T-helper 1 cell treated with Interleukin-12 subunit alpha and Interleukin-12 subunit beta and Interleukin-4 antibody, amounts not matched to agents 30 μg/mL and 1 μg/mL, for 36 hours (primary cell): Measurements from ENCODE around the gene KRI1.
A peak's percentile ranks its signal among the peaks of the same experiment; 100 is the strongest.

ENCODE experiments used
- H3K27ac Mint-ChIP-seq: one replicate; pipeline ENCODE4 v1.8.0; 2021; ENCODE audit warnings: mild to moderate bottlenecking, mixed read lengths
- H3K27me3 Mint-ChIP-seq: one replicate; pipeline ENCODE4 v1.8.0; 2021; ENCODE audit warnings: low read depth, mixed read lengths
- H3K36me3 Mint-ChIP-seq: one replicate; pipeline ENCODE4 v1.8.0; 2021; ENCODE audit warnings: low read depth, mixed read lengths
- H3K4me1 Mint-ChIP-seq: one replicate; pipeline ENCODE4 v1.8.0; 2021; ENCODE audit warnings: low read depth, mixed read lengths
- H3K4me3 Mint-ChIP-seq: one replicate; pipeline ENCODE4 v1.8.0; 2021; ENCODE audit warnings: mild to moderate bottlenecking, moderate library complexity, mixed read lengths
- H3K9me3 Mint-ChIP-seq: one replicate; pipeline ENCODE4 v1.8.0; 2021; ENCODE audit warnings: mixed read lengths

Gene KRI1

DNA sequence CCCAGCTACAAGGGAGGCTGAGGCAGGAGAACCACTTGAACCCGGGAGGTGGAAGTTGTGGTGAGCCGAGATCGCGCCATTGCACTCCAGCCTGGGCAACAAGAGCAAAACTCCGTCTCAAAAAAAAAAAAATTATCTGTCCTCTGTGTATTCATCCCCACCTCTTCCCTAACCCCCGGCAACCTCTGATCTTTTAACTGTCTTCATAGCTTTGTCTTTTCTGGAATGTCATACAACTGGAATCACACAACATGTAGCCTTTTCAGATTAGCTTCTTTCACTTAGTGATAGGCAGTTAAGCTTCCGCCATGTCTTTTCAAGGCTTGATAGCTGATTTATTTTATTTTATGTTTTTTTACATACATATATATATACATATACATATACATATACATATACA lies 40.2 kb downstream of the KRI1 start:
- Mint-ChIP-seq H3K9me3 (no peaks in the 10 kb centered on the region), H3K4me1 (no peaks in the 10 kb centered on the region), H3K4me3 (no peak overlapping the region), H3K27me3 (peaks cover 15% of the 10 kb centered on the region), H3K27ac (no peak overlapping the region), H3K36me3 (no peaks in the 10 kb centered on the region)

DNA sequence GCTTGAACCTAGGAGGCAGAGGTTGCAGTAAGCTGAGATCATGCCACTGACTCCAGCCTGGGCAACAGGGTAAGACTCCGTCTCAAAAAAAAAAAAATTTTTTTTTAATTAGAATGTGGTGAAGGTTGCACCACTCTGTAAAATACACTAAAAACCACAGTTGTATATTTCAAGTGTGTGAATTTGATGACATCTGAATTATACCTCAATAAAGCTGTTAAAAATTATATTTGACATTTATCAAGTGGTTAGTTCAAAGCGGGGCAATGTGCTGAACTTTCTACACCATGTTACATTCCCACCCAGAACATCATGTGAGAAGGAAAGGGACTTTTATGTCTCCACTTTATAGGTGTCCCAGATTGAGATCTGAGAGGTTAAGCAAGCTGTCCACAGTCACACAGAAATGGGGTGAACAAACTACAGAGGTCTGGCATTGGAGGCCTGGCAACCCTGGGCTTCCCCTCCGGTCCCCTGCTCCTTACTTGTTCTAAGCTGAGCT lies 42.6 kb downstream of the KRI1 start:
- no peak overlapping the region for H3K4me3 Mint-ChIP-seq
- H3K27me3 Mint-ChIP-seq: peaks cover 34% of the 10 kb centered on the region
- H3K36me3 Mint-ChIP-seq: peaks cover 3% of the 10 kb centered on the region
- peaks cover 14% of the 10 kb centered on the region for H3K4me1 Mint-ChIP-seq
- H3K27ac Mint-ChIP-seq: no peak overlapping the region
- no peaks in the 10 kb centered on the region for H3K9me3 Mint-ChIP-seq

- no peaks in the 10 kb centered on the region for H3K9me3 Mint-ChIP-seq
- peaks cover 19% of the 10 kb centered on the region for H3K4me1 Mint-ChIP-seq
- H3K27me3 Mint-ChIP-seq: peaks cover 42% of the 10 kb centered on the region
- no peak overlapping the region for H3K27ac Mint-ChIP-seq
- no peak overlapping the region for H3K4me3 Mint-ChIP-seq
- peaks cover 3% of the 10 kb centered on the region for H3K36me3 Mint-ChIP-seq
Measured at GRCh38 chr19:10521461-10522171, 44.2 kb downstream of the KRI1 start.

DNA sequence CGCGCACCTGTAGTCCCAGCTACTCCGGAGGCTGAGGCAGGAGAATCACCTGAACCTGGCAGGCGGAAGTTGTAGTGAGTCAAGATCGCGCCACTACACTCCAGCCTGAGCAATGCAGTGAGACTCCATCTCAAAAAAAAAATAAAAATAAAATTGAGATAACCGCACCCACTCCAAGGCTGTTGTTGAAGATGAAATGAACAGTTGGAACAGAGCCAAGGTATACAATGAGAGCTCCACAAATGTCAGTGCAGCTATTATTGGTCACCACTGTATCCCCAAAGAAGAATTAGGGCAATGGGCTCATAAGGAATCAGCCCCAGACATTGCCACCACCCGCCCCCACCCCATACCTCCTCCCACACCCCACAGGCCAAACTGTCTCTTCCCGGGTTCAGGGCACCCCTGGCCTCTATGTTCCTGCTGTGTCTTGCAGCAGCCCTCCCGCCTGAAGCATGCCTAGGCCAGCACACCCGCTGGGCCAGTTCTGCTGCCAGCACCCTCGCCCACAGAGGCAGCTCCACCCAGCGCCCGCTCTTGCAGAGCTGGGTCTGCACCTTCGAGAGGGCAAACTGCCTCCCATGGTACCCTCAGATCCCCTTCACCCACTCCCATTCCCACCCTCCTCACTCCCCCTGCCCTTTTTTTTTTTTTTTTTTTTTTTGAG lies 45.0 kb downstream of the KRI1 start:
- Mint-ChIP-seq H3K4me1 (peaks cover 20% of the 10 kb centered on the region), H3K36me3 (peaks cover 3% of the 10 kb centered on the region), H3K4me3 (no peak overlapping the region), H3K27ac (no peak overlapping the region), H3K27me3 (peaks cover 50% of the 10 kb centered on the region), H3K9me3 (no peaks in the 10 kb centered on the region)

DNA sequence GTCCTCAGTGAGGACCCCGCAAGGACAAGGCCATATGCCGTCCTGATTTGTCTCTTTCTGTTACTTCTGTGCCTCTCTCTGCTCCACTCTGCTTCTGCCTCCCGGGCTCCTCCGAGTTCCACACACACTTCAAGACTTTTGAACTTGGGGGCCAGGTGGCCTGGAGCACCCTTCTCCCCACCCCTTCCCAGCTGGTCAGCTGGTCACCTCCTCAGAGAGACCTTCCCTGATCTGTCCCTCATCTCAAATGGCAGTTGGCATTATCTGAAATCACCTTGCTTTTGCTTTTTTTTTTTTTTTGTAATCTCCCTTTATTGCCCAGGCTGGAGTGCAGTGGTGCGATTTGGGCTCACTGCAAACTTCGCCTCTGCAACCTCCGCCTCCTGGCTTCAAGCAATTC lies 46.4 kb downstream of the KRI1 start:
- peaks cover 20% of the 10 kb centered on the region for H3K4me1 Mint-ChIP-seq
- no peaks in the 10 kb centered on the region for H3K9me3 Mint-ChIP-seq
- H3K4me3 Mint-ChIP-seq: peak overlapping the region; percentile 57
- peaks cover 3% of the 10 kb centered on the region for H3K36me3 Mint-ChIP-seq
- H3K27me3 Mint-ChIP-seq: peaks cover 59% of the 10 kb centered on the region
- H3K27ac Mint-ChIP-seq: no peak overlapping the region

- H3K27me3 Mint-ChIP-seq: peaks cover 66% of the 10 kb centered on the region
Measured at GRCh38 chr19:10518444-10519361, 47.1 kb downstream of the KRI1 start.

GRCh38 chr19:10517760-10518443 lies 47.9 kb downstream of the KRI1 start:
- Mint-ChIP-seq H3K27ac (no peak overlapping the region), H3K27me3 (peaks cover 74% of the 10 kb centered on the region)

More at GRCh38 chr19:10518444-10519361, 47.1 kb downstream of the KRI1 start:
- peak overlapping the region; percentile 71 for H3K4me3 Mint-ChIP-seq
- peaks cover 21% of the 10 kb centered on the region for H3K4me1 Mint-ChIP-seq
- no peaks in the 10 kb centered on the region for H3K9me3 Mint-ChIP-seq
- H3K36me3 Mint-ChIP-seq: peaks cover 3% of the 10 kb centered on the region
- H3K27ac Mint-ChIP-seq: no peak overlapping the region

DNA sequence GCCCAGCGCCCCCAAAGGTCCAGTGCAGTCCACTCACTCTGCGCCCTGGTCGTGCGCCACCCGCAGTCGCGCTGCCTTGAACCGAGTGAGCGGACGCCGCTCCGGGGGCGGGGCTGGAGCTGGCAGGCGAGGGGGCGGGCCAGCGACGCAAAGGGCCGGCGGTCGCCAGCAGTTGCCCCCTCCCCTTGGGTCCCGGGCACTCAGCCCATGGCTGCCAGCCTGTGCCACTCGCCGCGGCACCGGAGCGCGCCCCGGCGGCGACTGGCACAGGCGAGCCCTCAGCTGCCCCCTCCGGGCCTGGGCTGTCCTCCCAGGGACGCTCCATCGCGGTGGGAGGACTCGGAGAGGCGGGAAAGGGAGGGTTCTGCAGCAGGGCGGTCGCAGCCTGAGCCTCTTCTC lies 48.5 kb downstream of the KRI1 start, which contains the start of gene S1PR5:
Gene S1PR5 (minus strand): TSS at position 87 of the 399 bp plus-strand sequence. CDS start 2,436 bp downstream, outside the sequence.
- peaks cover 3% of the 10 kb centered on the region for H3K36me3 Mint-ChIP-seq
- H3K27ac Mint-ChIP-seq: no peak within 1 kb of the TSS
- H3K4me1 Mint-ChIP-seq: peaks cover 21% of the 10 kb centered on the region
- no peaks in the 10 kb centered on the region for H3K9me3 Mint-ChIP-seq
- peaks cover 76% of the 10 kb centered on the region for H3K27me3 Mint-ChIP-seq
- peak within 1 kb of the TSS; percentile 71 for H3K4me3 Mint-ChIP-seq

More at GRCh38 chr19:10517760-10518443, 47.9 kb downstream of the KRI1 start:
- Mint-ChIP-seq H3K4me1 (peaks cover 21% of the 10 kb centered on the region), H3K36me3 (peaks cover 3% of the 10 kb centered on the region), H3K9me3 (no peaks in the 10 kb centered on the region), H3K4me3 (peak overlapping the region; percentile 71)

DNA sequence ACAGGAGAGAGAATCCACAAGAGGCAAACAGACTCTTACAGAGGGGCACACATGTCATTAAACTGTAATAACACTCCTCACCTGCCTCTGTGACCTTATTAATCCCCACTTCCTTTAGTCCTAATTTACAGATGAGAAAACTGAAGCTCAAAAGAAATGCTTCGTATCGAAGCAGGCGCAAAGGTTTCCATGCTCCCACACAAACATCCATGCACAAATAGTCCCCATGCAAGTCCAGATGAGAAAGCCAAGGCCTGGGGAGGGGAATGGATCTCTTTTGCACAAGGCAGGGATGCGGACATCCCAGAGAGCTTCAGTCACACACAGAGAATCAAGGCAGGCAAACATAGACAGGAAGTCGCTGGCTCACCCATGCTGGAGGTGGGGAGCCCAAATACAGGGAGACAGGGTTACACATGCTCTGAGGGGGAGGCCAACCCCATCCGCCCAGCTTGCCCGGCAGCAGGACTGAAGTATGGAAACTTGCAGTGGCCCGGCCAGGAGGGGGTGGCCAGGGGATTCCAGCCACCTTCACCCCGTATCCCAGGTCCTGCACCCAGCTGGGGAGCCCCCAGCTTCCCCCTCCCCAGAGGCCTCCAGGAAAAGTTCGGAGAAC lies 49.0 kb downstream of the KRI1 start:
- peaks cover 3% of the 10 kb centered on the region for H3K36me3 Mint-ChIP-seq
- H3K4me1 Mint-ChIP-seq: peaks cover 21% of the 10 kb centered on the region
- H3K4me3 Mint-ChIP-seq: peak overlapping the region; percentile 30
- no peaks in the 10 kb centered on the region for H3K9me3 Mint-ChIP-seq
- no peak overlapping the region for H3K27ac Mint-ChIP-seq
- peaks cover 71% of the 10 kb centered on the region for H3K27me3 Mint-ChIP-seq

- Mint-ChIP-seq H3K27me3 (peaks cover 72% of the 10 kb centered on the region), H3K27ac (no peak overlapping the region), H3K36me3 (peaks cover 3% of the 10 kb centered on the region), H3K9me3 (no peaks in the 10 kb centered on the region), H3K4me1 (peaks cover 21% of the 10 kb centered on the region), H3K4me3 (no peak overlapping the region)
Measured at GRCh38 chr19:10516064-10516385, 49.8 kb downstream of the KRI1 start.

- Mint-ChIP-seq H3K4me3 (no peak overlapping the region), H3K4me1 (peaks cover 21% of the 10 kb centered on the region), H3K36me3 (peaks cover 3% of the 10 kb centered on the region), H3K9me3 (no peaks in the 10 kb centered on the region), H3K27ac (no peak overlapping the region), H3K27me3 (peaks cover 66% of the 10 kb centered on the region)
Measured at GRCh38 chr19:10514211-10515145, 51.3 kb downstream of the KRI1 start.

GRCh38 chr19:10513223-10513622 lies 52.6 kb downstream of the KRI1 start:
- no peaks in the 10 kb centered on the region for H3K36me3 Mint-ChIP-seq
- H3K27ac Mint-ChIP-seq: no peak overlapping the region
- H3K27me3 Mint-ChIP-seq: peaks cover 53% of the 10 kb centered on the region
- H3K4me1 Mint-ChIP-seq: peaks cover 17% of the 10 kb centered on the region
- no peaks in the 10 kb centered on the region for H3K9me3 Mint-ChIP-seq
- H3K4me3 Mint-ChIP-seq: no peak overlapping the region

DNA sequence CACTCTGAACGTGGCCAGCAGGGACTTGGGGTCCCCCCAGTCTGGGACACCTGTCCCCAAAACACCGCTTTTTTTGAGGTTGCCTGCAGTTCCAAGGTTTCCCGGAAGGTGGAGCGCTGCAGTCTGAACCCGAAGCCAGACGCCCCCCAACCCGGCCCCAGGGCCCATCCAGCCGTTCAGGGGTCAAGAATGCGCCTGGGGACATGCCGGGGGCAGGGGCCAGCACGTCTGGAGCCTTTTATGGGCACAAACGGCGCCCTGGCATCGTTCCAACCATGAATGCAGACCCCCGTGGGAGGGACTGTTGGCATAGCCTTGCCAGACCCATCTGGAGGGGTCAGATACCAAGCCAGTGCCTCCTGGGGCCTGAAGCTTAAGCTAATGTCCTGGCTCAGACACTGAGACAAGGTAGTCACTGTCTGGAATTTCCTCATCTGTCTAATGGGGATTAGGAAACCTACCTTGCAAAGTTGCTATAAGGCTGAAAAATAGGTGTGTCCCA lies 55.5 kb downstream of the KRI1 start:
- Mint-ChIP-seq H3K4me3 (no peak overlapping the region), H3K27me3 (peaks cover 34% of the 10 kb centered on the region), H3K27ac (no peak overlapping the region), H3K4me1 (peaks cover 16% of the 10 kb centered on the region), H3K36me3 (no peaks in the 10 kb centered on the region), H3K9me3 (no peaks in the 10 kb centered on the region)
